Measurements from ENCODE around the gene TBCE. TPM values are rescaled to one million over a fixed set of nuclear protein-coding genes. Genes with fewer than 3 reads are reported as not detected.
"Not testable (repeated sequence)": the region's sequence is repeated elsewhere in the genome, so short reads cannot be mapped to it uniquely, and the experiment has no call there.

TBCE gene
- total RNA-seq, 3 donors from 2014 or later: 20.4 to 24.7 (median 23.9) TPM

DNA sequence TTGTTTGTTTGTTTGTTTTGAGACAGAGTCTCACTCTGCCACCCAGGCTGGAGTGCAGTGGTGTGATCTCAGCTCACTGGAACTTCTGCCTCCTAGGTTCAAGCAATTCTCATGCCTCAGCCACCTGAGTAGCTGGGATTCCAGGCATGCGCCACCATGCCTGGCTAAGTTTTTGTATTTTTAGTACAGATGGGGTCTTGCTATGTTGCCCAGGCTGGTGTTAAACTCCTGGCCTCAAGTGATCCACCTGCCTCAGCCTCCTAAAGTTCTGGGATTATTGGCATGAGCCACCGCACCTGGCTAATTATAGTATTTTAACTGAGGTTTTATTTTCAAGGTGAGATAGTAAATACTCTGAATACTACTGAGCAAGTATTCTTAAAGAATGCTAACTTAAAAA is 102.7 kb downstream of the TBCE start:
- H3K27me3 Mint-ChIP-seq (ENCODE audit: low read depth); H3K4me1 Mint-ChIP-seq (ENCODE audit: low read depth); H3K9me3 Mint-ChIP-seq; H3K4me3 Mint-ChIP-seq; ATAC-seq; DNase-seq: not testable (repeated sequence)
- peaks cover 17% of the 10 kb centered on the region for H3K36me3 Mint-ChIP-seq (ENCODE audit: insufficient read depth)

- DNase-seq (no peak), ATAC-seq (no peak)
- no peaks in the 10 kb centered on the region for H3K9me3 Mint-ChIP-seq
- H3K4me1 Mint-ChIP-seq (ENCODE audit: low read depth): no peaks in the 10 kb centered on the region
- H3K36me3 Mint-ChIP-seq (ENCODE audit: insufficient read depth): peaks cover 14% of the 10 kb centered on the region
- no peak overlapping the region for H3K4me3 Mint-ChIP-seq
- no peaks in the 10 kb centered on the region for H3K27me3 Mint-ChIP-seq (ENCODE audit: low read depth)
Observed at GRCh38 chr1:235470741-235471439, 103.7 kb downstream of the TBCE start.

GRCh38 chr1:235473806-235474205 is 106.6 kb downstream of the TBCE start:
- Mint-ChIP-seq H3K4me3 (no peak overlapping the region), H3K36me3 (ENCODE audit: insufficient read depth) (peaks cover 20% of the 10 kb centered on the region), H3K9me3 (no peaks in the 10 kb centered on the region), H3K27me3 (ENCODE audit: low read depth) (no peaks in the 10 kb centered on the region), H3K4me1 (ENCODE audit: low read depth) (no peaks in the 10 kb centered on the region)
- DNase-seq (no peak), ATAC-seq (no peak)

GRCh38 chr1:235483090-235483489 is 115.9 kb downstream of the TBCE start:
- DNase-seq (no peak), ATAC-seq (no peak)
- Mint-ChIP-seq H3K36me3 (ENCODE audit: insufficient read depth) (peaks cover 46% of the 10 kb centered on the region), H3K9me3 (no peaks in the 10 kb centered on the region), H3K4me3 (no peak overlapping the region), H3K4me1 (ENCODE audit: low read depth) (no peaks in the 10 kb centered on the region), H3K27me3 (ENCODE audit: low read depth) (no peaks in the 10 kb centered on the region)

DNA sequence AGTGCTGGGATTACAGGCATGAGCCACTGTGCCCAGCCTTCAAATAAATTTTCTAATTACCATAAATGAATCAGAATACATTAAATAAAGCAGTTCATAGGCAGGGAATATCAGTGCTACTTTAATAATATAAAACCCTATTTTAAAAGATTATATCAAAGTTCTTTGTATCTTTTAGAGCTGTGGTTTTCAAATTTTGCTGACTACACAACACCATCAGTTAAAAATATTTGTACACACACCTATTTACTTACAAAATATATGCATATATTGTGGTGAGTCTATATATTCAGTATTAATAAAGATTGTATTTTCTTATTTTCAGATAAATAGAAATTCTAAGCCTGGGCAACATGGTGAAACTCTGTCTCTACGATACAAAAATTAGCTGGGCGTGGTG is 118.3 kb downstream of the TBCE start:
- H3K4me3 Mint-ChIP-seq: no peak overlapping the region
- no peak for DNase-seq
- H3K27me3 Mint-ChIP-seq (ENCODE audit: low read depth): no peaks in the 10 kb centered on the region
- H3K9me3 Mint-ChIP-seq: no peaks in the 10 kb centered on the region
- peaks cover 38% of the 10 kb centered on the region for H3K36me3 Mint-ChIP-seq (ENCODE audit: insufficient read depth)
- no peak for ATAC-seq
- peaks cover 3% of the 10 kb centered on the region for H3K4me1 Mint-ChIP-seq (ENCODE audit: low read depth)

GRCh38 chr1:235486321-235486720 is 119.1 kb downstream of the TBCE start:
- ATAC-seq (no peak), DNase-seq (no peak)
- no peaks in the 10 kb centered on the region for H3K27me3 Mint-ChIP-seq (ENCODE audit: low read depth)
- H3K4me1 Mint-ChIP-seq (ENCODE audit: low read depth): peaks cover 3% of the 10 kb centered on the region
- no peaks in the 10 kb centered on the region for H3K9me3 Mint-ChIP-seq
- peaks cover 34% of the 10 kb centered on the region for H3K36me3 Mint-ChIP-seq (ENCODE audit: insufficient read depth)
- H3K4me3 Mint-ChIP-seq: no peak overlapping the region

- no peaks in the 10 kb centered on the region for H3K9me3 Mint-ChIP-seq
- H3K4me3 Mint-ChIP-seq: no peak overlapping the region
- no peak for DNase-seq
- H3K36me3 Mint-ChIP-seq (ENCODE audit: insufficient read depth): peaks cover 22% of the 10 kb centered on the region
- H3K4me1 Mint-ChIP-seq (ENCODE audit: low read depth): peaks cover 24% of the 10 kb centered on the region
- ATAC-seq: no peak
- H3K27me3 Mint-ChIP-seq (ENCODE audit: low read depth): no peaks in the 10 kb centered on the region
Observed at GRCh38 chr1:235491644-235492043, 124.4 kb downstream of the TBCE start.

DNA sequence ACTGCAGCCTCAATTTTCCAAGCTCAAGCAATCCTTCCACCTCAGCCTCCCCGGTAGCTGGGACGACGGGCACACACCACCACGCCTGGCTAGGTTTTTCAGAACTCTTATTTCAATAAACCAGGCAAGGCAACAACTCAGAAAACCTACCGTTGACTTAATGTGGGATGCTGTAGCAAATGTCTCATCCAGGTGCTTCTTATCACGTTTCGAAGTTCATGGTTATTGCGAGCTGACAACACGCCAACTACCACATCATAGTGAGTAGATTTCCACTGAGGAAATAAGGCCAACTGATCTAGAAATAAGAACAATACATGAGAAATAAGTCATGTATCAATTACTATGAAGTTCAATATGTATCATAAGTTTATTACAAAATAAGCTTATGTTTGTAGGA is 127.3 kb downstream of the TBCE start:
- no peaks in the 10 kb centered on the region for H3K9me3 Mint-ChIP-seq
- DNase-seq (no peak), ATAC-seq (no peak)
- peaks cover 17% of the 10 kb centered on the region for H3K36me3 Mint-ChIP-seq (ENCODE audit: insufficient read depth)
- H3K27me3 Mint-ChIP-seq (ENCODE audit: low read depth): no peaks in the 10 kb centered on the region
- H3K4me3 Mint-ChIP-seq: no peak overlapping the region
- peaks cover 23% of the 10 kb centered on the region for H3K4me1 Mint-ChIP-seq (ENCODE audit: low read depth)

DNA sequence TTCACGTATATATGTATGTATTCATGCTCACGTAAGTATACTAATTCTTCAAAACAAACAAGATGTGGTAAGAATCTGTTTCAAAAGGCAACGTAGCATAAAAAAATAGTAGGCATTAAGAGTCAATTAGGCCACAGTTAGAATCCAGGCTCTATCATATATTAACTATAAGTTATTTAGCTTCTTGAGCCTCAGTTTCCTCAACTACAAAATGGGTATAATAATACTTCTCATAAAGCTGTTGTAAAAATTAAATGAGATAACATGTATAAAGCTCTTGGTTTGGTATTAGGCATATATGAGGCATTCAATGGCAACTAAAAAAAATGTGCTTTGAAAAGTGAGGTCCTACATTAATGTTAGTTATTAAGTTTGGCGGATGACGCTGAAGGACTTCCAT is 127.8 kb downstream of the TBCE start:
- no peaks in the 10 kb centered on the region for H3K27me3 Mint-ChIP-seq (ENCODE audit: low read depth)
- H3K9me3 Mint-ChIP-seq: no peaks in the 10 kb centered on the region
- no peak for DNase-seq
- ATAC-seq: no peak
- H3K4me1 Mint-ChIP-seq (ENCODE audit: low read depth): peaks cover 22% of the 10 kb centered on the region
- H3K4me3 Mint-ChIP-seq: no peak overlapping the region
- peaks cover 15% of the 10 kb centered on the region for H3K36me3 Mint-ChIP-seq (ENCODE audit: insufficient read depth)

DNA sequence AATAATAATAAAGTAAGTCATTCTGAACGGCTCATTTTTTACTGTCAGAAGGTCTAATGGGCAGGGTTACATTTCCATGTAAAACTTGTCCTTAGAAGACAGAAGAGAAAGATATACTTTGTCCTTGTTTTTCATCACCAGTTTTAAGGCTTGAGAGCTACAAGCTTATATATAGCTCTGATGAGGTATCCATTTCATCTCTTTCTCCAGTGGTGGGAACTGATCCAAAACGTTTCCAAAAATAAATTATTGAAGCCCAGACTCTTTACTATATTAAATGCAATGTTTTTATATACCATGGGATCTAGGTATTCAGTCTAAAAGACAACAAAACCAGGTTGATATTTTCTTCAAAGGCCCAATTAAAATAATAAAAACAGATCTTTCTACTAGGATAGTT is 128.3 kb downstream of the TBCE start:
- peaks cover 15% of the 10 kb centered on the region for H3K36me3 Mint-ChIP-seq (ENCODE audit: insufficient read depth)
- H3K4me1 Mint-ChIP-seq (ENCODE audit: low read depth): peaks cover 23% of the 10 kb centered on the region
- H3K4me3 Mint-ChIP-seq: no peak overlapping the region
- no peak for ATAC-seq
- H3K27me3 Mint-ChIP-seq (ENCODE audit: low read depth): no peaks in the 10 kb centered on the region
- DNase-seq: no peak
- H3K9me3 Mint-ChIP-seq: no peaks in the 10 kb centered on the region

- Mint-ChIP-seq H3K4me3 (no peak overlapping the region), H3K9me3 (no peaks in the 10 kb centered on the region), H3K36me3 (ENCODE audit: insufficient read depth) (no peaks in the 10 kb centered on the region), H3K27me3 (ENCODE audit: low read depth) (no peaks in the 10 kb centered on the region), H3K4me1 (ENCODE audit: low read depth) (peaks cover 15% of the 10 kb centered on the region)
- ATAC-seq (no peak), DNase-seq (no peak)
Observed at GRCh38 chr1:235500971-235501540, 133.8 kb downstream of the TBCE start.

Other genes starting within 250 kb of the TBCE start
- 100 to 1,000 TPM; 154 to 173 (median 172) TPM for gene TOMM20, start 238.6 kb upstream of the TBCE start, total RNA-seq
- gene RBM34, start 206.2 kb upstream of the TBCE start, total RNA-seq: 100 to 1,000 TPM; 149 to 159 (median 159) TPM
- gene ARID4B, start 39.2 kb upstream of the TBCE start, total RNA-seq: 10 to 100 TPM; 26.9 to 41.5 (median 36.4) TPM
- gene GGPS1, start 38.9 kb upstream of the TBCE start, total RNA-seq: 10 to 100 TPM; 20.9 to 21.9 (median 21.5) TPM
- 10 to 100 TPM in 2 of 3 donors, 1 to 10 TPM in 1; 9.3 to 11.9 (median 10.2) TPM for gene B3GALNT2, start 137.0 kb downstream of the TBCE start, total RNA-seq